Parathyroid adenoma (tissue), 2 donors: ENCODE data around the gene ARHGEF6.

ENCODE experiments used
- H2AFZ ChIP-seq: fragments of 300-600 bp; sonication (generic); one replicate; pipeline ENCODE4 v1.7.0; 2017; ENCODE audit warnings: antibody characterized with exemption, mild to moderate bottlenecking
- H3K27ac ChIP-seq: fragments of 300-600 bp; sonication (generic); one replicate; pipeline ENCODE4 v1.7.0; 2017
- H3K27me3 ChIP-seq: fragments of 300-600 bp; sonication (generic); one replicate; pipeline ENCODE4 v1.7.0; 2017; ENCODE audit warnings: low read length; ENCODE audit not compliant: control insufficient read depth, insufficient read depth
- H3K36me3 ChIP-seq: fragments of 300-600 bp; sonication (generic); one replicate; pipeline ENCODE4 v1.7.0; 2017; ENCODE audit warnings: low read length; ENCODE audit not compliant: control insufficient read depth, insufficient read depth
- H3K4me1 ChIP-seq: fragments of 300-600 bp; sonication (generic); one replicate; pipeline ENCODE4 v1.7.0; 2017; ENCODE audit warnings: control low read depth
- H3K4me2 ChIP-seq: fragments of 300-600 bp; sonication (generic); one replicate; pipeline ENCODE4 v1.7.0; 2017; ENCODE audit warnings: low read length
- H3K4me3 ChIP-seq: fragments of 300-600 bp; sonication (generic); one replicate; pipeline ENCODE4 v1.7.0; 2017; ENCODE audit warnings: low read depth, low read length
- H3K79me2 ChIP-seq: fragments of 300-600 bp; sonication (generic); one replicate; pipeline ENCODE4 v1.7.0; 2017; ENCODE audit warnings: control low read depth
- H3K9ac ChIP-seq: fragments of 300-600 bp; sonication (generic); one replicate; pipeline ENCODE4 v1.7.0; 2017; ENCODE audit warnings: mild to moderate bottlenecking
- H3K9me3 ChIP-seq: fragments of 300-600 bp; sonication (generic); one replicate; pipeline ENCODE4 v1.7.0; 2017; ENCODE audit warnings: low read length; ENCODE audit not compliant: control insufficient read depth
- CTCF ChIP-seq: fragments of 300-600 bp; sonication (generic); IDR thresholded peaks from one replicate; pipeline ENCODE4 v1.7.0; 2017; ENCODE audit warnings: antibody characterized with exemption, mild to moderate bottlenecking
- donor health status: primary hyperparathyroidism.

ARHGEF6 gene

GRCh38 chrX:136674270-136674985 is 106.3 kb downstream of the ARHGEF6 start:
- H3K4me2 ChIP-seq = no peak overlapping the region
- no peak overlapping the region for H3K4me3 ChIP-seq
- no peaks in the 10 kb centered on the region for H3K4me1 ChIP-seq
- H3K79me2 ChIP-seq = no peaks in the 10 kb centered on the region
- H3K27ac ChIP-seq = no peak overlapping the region
- no peaks in the 10 kb centered on the region for H3K36me3 ChIP-seq
- H3K27me3 ChIP-seq = no peaks in the 10 kb centered on the region
- H2AFZ ChIP-seq = no peak overlapping the region
- TF ChIP-seq CTCF = no peak
- H3K9ac ChIP-seq = no peak overlapping the region
- H3K9me3 ChIP-seq = no peaks in the 10 kb centered on the region

GRCh38 chrX:136671006-136671610 is 109.6 kb downstream of the ARHGEF6 start:
- H3K9ac ChIP-seq = no peak overlapping the region
- H3K79me2 ChIP-seq = no peaks in the 10 kb centered on the region
- H3K36me3 ChIP-seq = no peaks in the 10 kb centered on the region
- H3K4me2 ChIP-seq = no peak overlapping the region
- H3K4me1 ChIP-seq = no peaks in the 10 kb centered on the region
- TF ChIP-seq CTCF = no peak
- no peaks in the 10 kb centered on the region for H3K27me3 ChIP-seq
- H3K27ac ChIP-seq = no peak overlapping the region
- no peak overlapping the region for H2AFZ ChIP-seq
- no peaks in the 10 kb centered on the region for H3K9me3 ChIP-seq
- no peak overlapping the region for H3K4me3 ChIP-seq

- Histone ChIP-seq H3K27me3 (no peaks in the 10 kb centered on the region), H3K27ac (no peak overlapping the region), H3K9me3 (no peaks in the 10 kb centered on the region), H3K4me3 (no peak overlapping the region), H2AFZ (no peak overlapping the region), H3K9ac (no peak overlapping the region), H3K36me3 (no peaks in the 10 kb centered on the region), H3K79me2 (no peaks in the 10 kb centered on the region), H3K4me2 (no peak overlapping the region), H3K4me1 (no peaks in the 10 kb centered on the region)
- no peak for TF ChIP-seq CTCF
Observed at GRCh38 chrX:136667446-136668168, 113.1 kb downstream of the ARHGEF6 start.

- no peak overlapping the region for H2AFZ ChIP-seq
- no peaks in the 10 kb centered on the region for H3K9me3 ChIP-seq
- no peaks in the 10 kb centered on the region for H3K36me3 ChIP-seq
- H3K27me3 ChIP-seq = no peaks in the 10 kb centered on the region
- H3K4me3 ChIP-seq = no peak overlapping the region
- no peak overlapping the region for H3K4me2 ChIP-seq
- H3K4me1 ChIP-seq = no peaks in the 10 kb centered on the region
- no peaks in the 10 kb centered on the region for H3K79me2 ChIP-seq
- no peak for TF ChIP-seq CTCF
- no peak overlapping the region for H3K27ac ChIP-seq
- H3K9ac ChIP-seq = no peak overlapping the region
Observed at GRCh38 chrX:136666088-136666487, 114.6 kb downstream of the ARHGEF6 start.
